ENCODE data around the gene UBE2A.
A peak's percentile ranks its signal among the peaks of the same experiment; 100 is the strongest.

Gene UBE2A

GRCh38 chrX:119552508-119552907 lies 21.9 kb upstream of the UBE2A start:
- H3K4me3 ChIP-seq (ENCODE audit: low read depth, low read length), result no peak overlapping the region
- no peak for TF ChIP-seq CTCF (conservative IDR thresholded peaks at IDR 0.05; ENCODE audit: low read depth, low read length)
- DNase-seq (ENCODE audit: low read depth), result peak; percentile 73

GRCh38 chrX:119565107-119565663 lies 9.2 kb upstream of the UBE2A start, which contains the start of gene STEEP1:
Gene STEEP1 (minus strand): TSS chrX:119565409. CDS start chrX:119565355, 54 bp downstream.
- DNase-seq (ENCODE audit: low read depth), result peak; percentile 93
- no peak for TF ChIP-seq CTCF (conservative IDR thresholded peaks at IDR 0.05; ENCODE audit: low read depth, low read length)
- peak within 1 kb of the TSS; percentile 69 for H3K4me3 ChIP-seq (ENCODE audit: low read depth, low read length)

- no peak for DNase-seq (ENCODE audit: low read depth)
- H3K4me3 ChIP-seq (ENCODE audit: low read depth, low read length), result no peak overlapping the region
- no peak for TF ChIP-seq CTCF (conservative IDR thresholded peaks at IDR 0.05; ENCODE audit: low read depth, low read length)
These were observed 4.0 kb upstream of the UBE2A start for GRCh38 chrX:119570351-119570835.

GRCh38 chrX:119573222-119573621 lies 1.1 kb upstream of the UBE2A start:
- no peak for TF ChIP-seq CTCF (conservative IDR thresholded peaks at IDR 0.05; ENCODE audit: low read depth, low read length)
- DNase-seq (ENCODE audit: low read depth), result no peak
- peak overlapping the region; percentile 74 for H3K4me3 ChIP-seq (ENCODE audit: low read depth, low read length)

GRCh38 chrX:119573840-119574393 lies 446 bp upstream of the UBE2A start:
- TF ChIP-seq CTCF (conservative IDR thresholded peaks at IDR 0.05; ENCODE audit: low read depth, low read length), result no peak
- DNase-seq (ENCODE audit: low read depth), result peak; percentile 64

GRCh38 chrX:119579414-119579813 lies 5.1 kb downstream of the UBE2A start:
- H3K4me3 ChIP-seq (ENCODE audit: low read depth, low read length), result no peak overlapping the region
- TF ChIP-seq CTCF (conservative IDR thresholded peaks at IDR 0.05; ENCODE audit: low read depth, low read length), result no peak
- DNase-seq (ENCODE audit: low read depth), result no peak

More at GRCh38 chrX:119573840-119574393, 446 bp upstream of the UBE2A start:
- peak overlapping the region; percentile 74 for H3K4me3 ChIP-seq (ENCODE audit: low read depth, low read length)

Measured in choroid plexus epithelial cell (primary cell).